ENCODE data around the gene CNOT8.

DNA sequence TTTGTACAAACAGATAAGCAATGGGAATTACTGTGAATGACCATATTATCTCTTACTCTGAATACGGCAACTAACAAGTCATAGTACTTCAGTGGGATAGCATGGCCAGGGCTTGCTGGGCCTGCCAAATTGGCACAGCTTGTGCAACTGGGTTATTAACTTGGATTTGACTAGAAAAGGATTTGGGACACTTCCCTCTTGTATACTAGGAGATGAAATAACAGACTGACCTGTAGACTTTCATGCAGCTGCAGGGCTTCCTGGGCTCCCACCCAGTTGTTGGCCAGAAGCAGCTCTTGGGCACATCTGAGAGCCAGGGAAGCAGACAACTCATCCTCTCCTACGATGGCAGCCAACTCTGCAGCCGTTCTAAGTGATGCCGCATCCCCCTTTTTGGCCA lies 39.8 kb downstream of the CNOT8 start:
- no peak for TF ChIP-seq EZH2 (IDR thresholded peaks at IDR 0.05; ENCODE audit: insufficient read depth, low read length)
- TF ChIP-seq, protein P1, sequence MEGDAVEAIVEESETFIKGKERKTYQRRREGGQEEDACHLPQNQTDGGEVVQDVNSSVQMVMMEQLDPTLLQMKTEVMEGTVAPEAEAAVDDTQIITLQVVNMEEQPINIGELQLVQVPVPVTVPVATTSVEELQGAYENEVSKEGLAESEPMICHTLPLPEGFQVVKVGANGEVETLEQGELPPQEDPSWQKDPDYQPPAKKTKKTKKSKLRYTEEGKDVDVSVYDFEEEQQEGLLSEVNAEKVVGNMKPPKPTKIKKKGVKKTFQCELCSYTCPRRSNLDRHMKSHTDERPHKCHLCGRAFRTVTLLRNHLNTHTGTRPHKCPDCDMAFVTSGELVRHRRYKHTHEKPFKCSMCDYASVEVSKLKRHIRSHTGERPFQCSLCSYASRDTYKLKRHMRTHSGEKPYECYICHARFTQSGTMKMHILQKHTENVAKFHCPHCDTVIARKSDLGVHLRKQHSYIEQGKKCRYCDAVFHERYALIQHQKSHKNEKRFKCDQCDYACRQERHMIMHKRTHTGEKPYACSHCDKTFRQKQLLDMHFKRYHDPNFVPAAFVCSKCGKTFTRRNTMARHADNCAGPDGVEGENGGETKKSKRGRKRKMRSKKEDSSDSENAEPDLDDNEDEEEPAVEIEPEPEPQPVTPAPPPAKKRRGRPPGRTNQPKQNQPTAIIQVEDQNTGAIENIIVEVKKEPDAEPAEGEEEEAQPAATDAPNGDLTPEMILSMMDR (IDR thresholded peaks at IDR 0.05; ENCODE audit: insufficient read depth, low read depth, low read length) = no peak
